Measurements from ENCODE around the gene BRPF1. TPM values are rescaled to one million over a fixed set of nuclear protein-coding genes. Genes with fewer than 3 reads are reported as not detected.

Gene BRPF1
- total and polyA plus RNA-seq, 2 donors (not counting 1 experiment from before 2014, with no cell fraction given), result 4.1 to 12.2 TPM

- H3K27ac ChIP-seq (ENCODE audit: insufficient read depth, low read length), result no peak overlapping the region
- TF ChIP-seq CTCF (conservative IDR thresholded peaks at IDR 0.05 in 1 of 2, IDR thresholded peaks at IDR 0.05 in 1 of 2; ENCODE audit: low read depth in 1 of 2, low read length in 2 of 2) (no peak), EZH2 (IDR thresholded peaks at IDR 0.05; ENCODE audit: low read length, missing control alignments) (no peak)
Measured at GRCh38 chr3:9781551-9781950, 50.0 kb downstream of the BRPF1 start.

GRCh38 chr3:9781978-9782603 lies 50.6 kb downstream of the BRPF1 start:
- DNase-seq (ENCODE audit: low read depth in 2 of 2), result no peak
- Histone ChIP-seq H3K9me3 (ENCODE audit: control insufficient read depth, insufficient read depth, low read depth, low read length) (no peaks in the 10 kb centered on the region), H2AFZ (ENCODE audit: low read length) (no peak overlapping the region), H3K36me3 (ENCODE audit: control insufficient read depth, insufficient read depth, low read length) (peaks cover 16% of the 10 kb centered on the region), H3K4me3 (replicated peaks in 1 of 4; ENCODE audit: control extremely low read depth in 1 of 4, insufficient read depth in 1 of 4, low read depth in 3 of 4, low read length in 4 of 4) (no peak overlapping the region), H3K4me2 (ENCODE audit: extremely low read depth, insufficient read depth, low read length) (no peak overlapping the region), H3K79me2 (ENCODE audit: control insufficient read depth, insufficient read depth, low read length) (no peaks in the 10 kb centered on the region), H3K9ac (ENCODE audit: insufficient read depth, low read length) (no peak overlapping the region), H3K27me3 (ENCODE audit: control insufficient read depth, insufficient read depth, low read length) (no peaks in the 10 kb centered on the region), H4K20me1 (ENCODE audit: control insufficient read depth, extremely low read depth, insufficient read depth, low read length) (no peaks in the 10 kb centered on the region), H3K4me1 (ENCODE audit: control insufficient read depth, extremely low read depth, insufficient read depth, low read length) (peaks cover 2% of the 10 kb centered on the region), H3K27ac (ENCODE audit: insufficient read depth, low read length) (no peak overlapping the region)
- TF ChIP-seq EZH2 (IDR thresholded peaks at IDR 0.05; ENCODE audit: low read length, missing control alignments) (no peak), CTCF (conservative IDR thresholded peaks at IDR 0.05 in 1 of 2, IDR thresholded peaks at IDR 0.05 in 1 of 2; ENCODE audit: low read depth in 1 of 2, low read length in 2 of 2) (no peak)

More at GRCh38 chr3:9781551-9781950, 50.0 kb downstream of the BRPF1 start:
- Histone ChIP-seq H3K4me3 (replicated peaks in 1 of 4; ENCODE audit: control extremely low read depth in 1 of 4, insufficient read depth in 1 of 4, low read depth in 3 of 4, low read length in 4 of 4) (no peak overlapping the region), H3K4me1 (ENCODE audit: control insufficient read depth, extremely low read depth, insufficient read depth, low read length) (peaks cover 2% of the 10 kb centered on the region), H2AFZ (ENCODE audit: low read length) (no peak overlapping the region), H4K20me1 (ENCODE audit: control insufficient read depth, extremely low read depth, insufficient read depth, low read length) (no peaks in the 10 kb centered on the region), H3K4me2 (ENCODE audit: extremely low read depth, insufficient read depth, low read length) (no peak overlapping the region), H3K9me3 (ENCODE audit: control insufficient read depth, insufficient read depth, low read depth, low read length) (no peaks in the 10 kb centered on the region), H3K27me3 (ENCODE audit: control insufficient read depth, insufficient read depth, low read length) (no peaks in the 10 kb centered on the region), H3K79me2 (ENCODE audit: control insufficient read depth, insufficient read depth, low read length) (no peaks in the 10 kb centered on the region), H3K9ac (ENCODE audit: insufficient read depth, low read length) (no peak overlapping the region), H3K36me3 (ENCODE audit: control insufficient read depth, insufficient read depth, low read length) (peaks cover 16% of the 10 kb centered on the region)
- DNase-seq (ENCODE audit: low read depth in 2 of 2), result no peak

- H3K4me3 ChIP-seq (replicated peaks in 1 of 4; ENCODE audit: control extremely low read depth in 1 of 4, insufficient read depth in 1 of 4, low read depth in 3 of 4, low read length in 4 of 4), result no peak overlapping the region
- H3K9me3 ChIP-seq (ENCODE audit: control insufficient read depth, insufficient read depth, low read depth, low read length), result no peaks in the 10 kb centered on the region
- H3K27ac ChIP-seq (ENCODE audit: insufficient read depth, low read length), result no peak overlapping the region
- no peak overlapping the region for H3K4me2 ChIP-seq (ENCODE audit: extremely low read depth, insufficient read depth, low read length)
- H3K9ac ChIP-seq (ENCODE audit: insufficient read depth, low read length), result no peak overlapping the region
- H3K79me2 ChIP-seq (ENCODE audit: control insufficient read depth, insufficient read depth, low read length), result no peaks in the 10 kb centered on the region
- no peak for DNase-seq (ENCODE audit: low read depth in 2 of 2)
- peaks cover 2% of the 10 kb centered on the region for H3K4me1 ChIP-seq (ENCODE audit: control insufficient read depth, extremely low read depth, insufficient read depth, low read length)
- H4K20me1 ChIP-seq (ENCODE audit: control insufficient read depth, extremely low read depth, insufficient read depth, low read length), result no peaks in the 10 kb centered on the region
- H3K27me3 ChIP-seq (ENCODE audit: control insufficient read depth, insufficient read depth, low read length), result no peaks in the 10 kb centered on the region
- no peak for TF ChIP-seq EZH2 (IDR thresholded peaks at IDR 0.05; ENCODE audit: low read length, missing control alignments)
- no peak for TF ChIP-seq CTCF (conservative IDR thresholded peaks at IDR 0.05 in 1 of 2, IDR thresholded peaks at IDR 0.05 in 1 of 2; ENCODE audit: low read depth in 1 of 2, low read length in 2 of 2)
- H3K36me3 ChIP-seq (ENCODE audit: control insufficient read depth, insufficient read depth, low read length), result peaks cover 22% of the 10 kb centered on the region
- H2AFZ ChIP-seq (ENCODE audit: low read length), result no peak overlapping the region
Measured at GRCh38 chr3:9782770-9783169, 51.2 kb downstream of the BRPF1 start.
